Globus pallidus (tissue), 1 donor: ENCODE data around the gene CAND1.

Experiments
- DNase-seq: peaks from one replicate; pipeline ENCODE4 v3.0.0-alpha.2; 2015; ENCODE audit warnings: low spot score

The CAND1 gene

DNA sequence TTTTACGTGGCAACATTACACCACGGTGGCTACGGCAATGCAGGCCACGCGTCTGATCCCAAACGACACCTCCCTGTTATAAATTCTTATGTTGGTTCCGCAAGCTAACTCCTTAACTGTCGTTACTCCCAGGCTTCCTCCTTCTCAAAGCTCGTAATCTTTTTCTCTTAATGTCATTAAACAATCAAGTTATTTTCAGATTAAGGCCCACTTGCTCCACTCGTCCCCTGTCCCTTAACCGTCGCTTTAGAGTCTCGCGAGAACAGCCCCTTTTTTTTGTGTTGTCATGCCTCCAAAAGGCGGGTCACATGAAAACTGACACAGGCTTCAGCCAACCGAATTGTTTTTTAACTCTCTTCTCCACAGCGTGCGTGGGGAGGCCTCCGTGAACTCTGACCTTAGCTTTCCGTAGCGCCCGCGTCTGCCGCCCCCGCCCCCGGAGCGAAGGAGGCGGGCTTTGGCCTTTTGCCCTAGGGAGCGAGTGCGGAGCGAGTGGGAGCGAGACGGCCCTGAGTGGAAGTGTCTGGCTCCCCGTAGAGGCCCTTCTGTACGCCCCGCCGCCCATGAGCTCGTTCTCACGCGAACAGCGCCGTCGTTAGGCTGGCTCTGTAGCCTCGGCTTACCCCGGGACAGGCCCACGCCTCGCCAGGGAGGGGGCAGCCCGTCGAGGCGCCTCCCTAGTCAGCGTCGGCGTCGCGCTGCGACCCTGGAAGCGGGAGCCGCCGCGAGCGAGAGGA is at the start of gene CAND1:
CAND1 (plus strand) TSS at position 463 of the 737 bp plus-strand sequence. CDS start 360 bp downstream, outside the sequence.
- peak; percentile 100 for DNase-seq

DNA sequence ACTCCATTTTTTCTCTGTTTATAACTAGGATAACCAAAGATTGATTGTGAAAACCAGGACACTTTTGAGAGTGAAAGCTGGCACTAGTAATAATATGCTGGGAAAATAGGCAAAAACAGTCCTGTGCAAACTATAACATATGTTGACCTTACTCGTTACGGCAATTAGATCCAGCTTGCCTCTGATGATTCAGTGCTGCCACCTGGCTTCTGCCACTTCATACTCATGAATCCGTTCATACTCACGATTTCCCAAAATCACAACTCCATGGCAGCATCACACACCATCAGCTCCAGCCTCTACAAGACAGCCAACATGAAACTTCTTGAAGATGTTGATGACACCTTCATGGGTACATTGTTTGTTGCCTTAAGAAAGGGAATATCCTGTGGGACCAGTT is 49.1 kb upstream of the CAND1 start:
- DNase-seq: no peak

DNA sequence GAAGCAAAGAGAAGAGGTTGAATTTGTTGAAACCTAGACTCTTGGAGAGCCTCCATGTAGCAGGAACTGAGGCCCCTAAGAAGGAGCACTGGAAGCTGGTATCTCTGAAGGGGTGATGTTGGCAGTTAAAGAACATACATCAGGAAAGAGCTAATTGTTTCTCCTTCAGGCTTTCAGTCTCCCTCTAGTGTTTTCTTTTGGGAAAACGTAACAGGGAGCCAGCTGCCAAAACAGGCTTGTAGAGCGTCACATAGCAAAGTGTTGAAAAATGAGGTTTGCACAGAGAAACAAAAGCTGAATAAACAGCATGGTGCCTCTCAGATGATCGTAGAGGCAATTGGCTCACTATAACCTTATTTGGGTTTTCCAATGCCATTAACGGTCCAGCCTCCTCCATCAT is 46.9 kb upstream of the CAND1 start:
- DNase-seq: no peak

DNA sequence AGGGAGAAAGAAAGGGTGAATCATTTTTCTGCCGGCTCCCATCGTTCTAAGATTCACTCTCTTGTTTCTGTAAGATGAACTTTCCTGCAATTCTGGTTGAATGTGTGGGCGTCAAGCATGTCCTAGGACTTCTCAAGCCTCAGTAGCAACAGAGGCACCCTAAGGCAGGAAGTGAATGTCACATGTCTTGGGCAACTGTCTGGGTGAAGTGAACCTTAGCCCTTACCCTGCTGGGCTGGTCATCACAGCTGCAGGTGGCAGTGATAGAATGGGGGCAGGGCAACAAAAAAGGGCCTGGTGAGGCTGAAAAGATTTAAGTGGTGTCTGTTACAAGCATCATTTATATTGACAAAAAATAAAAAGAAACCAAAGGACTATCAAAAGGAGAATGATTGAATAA is 45.9 kb upstream of the CAND1 start:
- DNase-seq: no peak

DNA sequence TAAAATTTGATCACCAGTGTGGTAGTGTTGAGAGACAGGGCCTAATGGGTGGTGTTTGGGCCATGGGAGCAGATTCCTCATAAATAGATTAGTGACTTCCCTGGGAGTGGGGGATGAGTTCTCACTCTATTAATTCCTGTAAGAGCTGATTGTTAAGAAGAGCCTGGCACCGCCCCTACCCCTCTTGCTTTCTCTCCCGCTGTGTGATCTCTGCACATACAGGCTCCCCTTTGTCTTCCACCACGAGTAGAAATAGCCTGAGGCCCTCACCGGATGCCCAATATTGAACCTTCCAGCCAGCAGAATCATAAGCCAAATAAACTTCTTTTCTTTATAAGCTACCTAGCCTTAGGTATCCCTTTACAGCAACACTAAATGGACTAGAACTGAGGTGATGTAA is 31.9 kb upstream of the CAND1 start:
- no peak for DNase-seq

DNA sequence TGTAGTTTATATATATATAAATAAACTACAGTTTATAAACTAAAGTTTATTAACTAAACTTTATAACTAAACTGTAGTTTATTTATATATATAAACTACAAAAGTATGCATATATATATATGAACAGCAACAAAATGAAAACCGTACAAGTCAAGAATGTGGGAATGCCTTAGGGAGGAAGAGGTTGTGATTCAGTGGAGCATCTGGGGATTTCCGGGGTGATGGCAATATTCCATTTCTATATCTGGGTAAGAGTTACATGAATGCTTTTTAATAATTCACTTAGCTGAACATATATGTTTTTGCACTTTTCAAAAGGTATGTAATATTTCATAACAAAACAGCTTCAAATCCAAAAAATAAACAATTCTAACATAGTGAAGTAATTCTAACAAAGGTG is 30.1 kb upstream of the CAND1 start:
- no peak for DNase-seq

DNA sequence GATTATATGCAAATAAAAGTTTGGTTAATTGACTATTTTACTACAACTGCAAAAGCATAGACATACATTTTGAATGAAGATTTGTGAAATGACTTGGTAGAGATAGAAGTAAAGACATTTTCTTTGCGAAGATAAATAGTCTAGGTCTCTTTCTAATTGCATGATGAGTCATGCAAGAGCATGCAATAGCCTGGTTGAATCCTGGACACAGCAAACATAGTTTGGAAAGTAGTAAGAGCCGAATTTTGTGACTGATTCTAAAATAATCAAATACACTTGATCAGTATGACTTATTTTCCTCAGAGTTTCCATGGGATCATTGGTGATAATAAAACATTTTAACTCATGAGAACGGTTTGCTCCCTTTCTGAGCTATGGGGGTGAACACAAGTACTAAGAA is 27.7 kb upstream of the CAND1 start:
- DNase-seq: no peak

DNA sequence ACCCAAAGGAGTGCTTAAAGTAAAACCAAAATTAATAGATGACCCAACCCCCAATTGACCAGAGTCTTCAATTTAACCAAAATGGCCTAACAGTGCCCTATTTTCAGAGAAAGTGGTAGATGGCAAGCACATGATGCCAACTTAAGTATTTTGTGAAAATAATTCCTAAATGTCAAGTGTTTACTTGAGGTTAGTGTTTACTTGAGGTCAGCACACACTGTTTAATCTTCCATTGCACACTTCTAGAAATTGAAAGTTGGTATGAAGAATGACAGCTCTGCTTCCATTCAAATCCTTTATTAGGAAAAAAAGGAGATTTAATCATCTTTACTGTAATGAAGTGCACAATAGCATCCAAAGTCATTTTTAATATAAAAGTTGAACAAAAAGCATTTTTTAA is 25.9 kb upstream of the CAND1 start:
- DNase-seq: no peak

DNA sequence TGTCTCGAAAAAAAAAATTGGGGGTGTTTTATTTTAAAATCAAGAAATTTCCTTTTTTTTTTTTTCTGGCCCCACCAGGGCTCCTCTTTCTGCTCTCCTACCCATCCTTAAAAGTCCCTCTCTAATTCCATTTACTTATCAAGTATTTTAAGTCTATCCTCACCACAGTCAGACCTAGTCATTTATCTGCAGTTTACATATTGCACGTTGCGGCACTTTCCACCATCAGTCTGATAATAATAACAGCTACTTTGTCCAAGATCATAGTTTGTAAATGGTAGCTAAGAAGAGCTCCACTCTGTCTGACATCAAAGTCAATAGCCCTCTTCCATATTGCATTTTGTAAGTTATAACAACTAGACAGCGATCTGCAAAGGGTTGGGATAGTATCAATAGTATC is 23.6 kb upstream of the CAND1 start:
- DNase-seq: no peak

DNA sequence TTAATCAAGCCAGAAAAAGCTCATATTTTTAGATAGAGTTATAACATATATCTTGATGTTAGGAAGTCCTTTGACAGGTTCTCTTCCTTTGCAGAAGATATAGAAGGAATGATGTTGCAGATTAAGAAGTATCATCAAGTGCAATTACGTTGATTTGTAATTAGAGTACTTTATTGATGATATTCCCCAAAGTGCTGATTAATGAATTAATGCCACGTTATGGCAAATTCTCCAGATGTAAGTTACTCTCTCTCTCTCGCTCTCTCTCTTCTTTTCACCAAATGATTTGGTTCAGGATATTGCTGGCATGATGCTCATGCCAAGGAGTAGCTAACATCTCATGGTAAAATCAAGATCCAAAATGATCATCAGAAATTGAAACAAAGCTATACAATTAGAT is 18.1 kb upstream of the CAND1 start:
- DNase-seq: no peak

DNA sequence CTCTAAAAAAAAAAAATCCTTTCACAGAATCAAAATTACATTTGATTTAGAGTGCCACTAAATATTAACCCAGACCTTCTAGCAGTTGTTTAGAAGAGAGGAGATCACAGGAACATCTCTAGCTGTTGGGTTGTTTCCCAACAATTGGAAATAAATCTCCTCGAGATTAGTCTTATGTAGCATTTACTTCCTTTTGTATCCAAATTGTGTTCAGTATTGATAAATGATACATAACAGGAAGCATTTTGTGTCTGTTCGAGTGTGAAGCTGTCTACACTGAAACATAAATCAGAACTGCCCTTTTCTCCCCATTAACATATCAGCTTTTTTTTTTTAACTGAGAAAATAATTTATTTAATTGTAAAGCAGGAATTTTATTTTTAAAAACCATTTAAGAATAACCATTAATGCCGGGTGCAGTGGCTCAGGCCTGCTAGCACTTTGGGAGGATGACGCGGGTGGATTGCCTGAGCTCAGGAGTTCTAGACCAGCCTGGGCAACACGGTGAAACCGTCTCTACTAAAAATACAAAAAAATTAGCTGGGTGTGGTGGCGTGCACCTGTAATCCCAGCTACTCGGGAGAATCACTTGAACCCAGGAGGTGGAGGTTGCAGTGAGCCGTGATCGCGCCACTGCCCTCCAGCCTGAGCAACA is 14.7 kb upstream of the CAND1 start:
- DNase-seq: no peak

DNA sequence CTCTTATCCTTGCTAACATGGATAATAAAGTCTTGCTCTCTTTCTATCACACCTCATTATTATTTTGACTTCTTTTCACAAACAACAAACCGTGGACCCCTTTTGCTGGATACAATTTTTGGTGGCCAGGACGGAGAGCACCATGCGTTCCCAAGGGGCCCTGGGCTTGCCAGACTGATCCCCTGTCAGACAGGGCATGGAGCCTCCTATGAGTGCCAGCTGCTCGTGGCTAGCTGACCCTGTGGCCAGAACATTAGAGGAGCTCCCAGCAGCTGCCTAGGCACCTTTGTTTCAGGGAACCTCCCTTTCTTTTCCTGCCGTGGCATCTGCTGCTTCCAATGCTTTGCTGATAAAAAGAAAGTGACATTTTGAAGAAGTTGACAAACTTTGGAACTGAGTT is 12.5 kb upstream of the CAND1 start:
- DNase-seq: no peak

DNA sequence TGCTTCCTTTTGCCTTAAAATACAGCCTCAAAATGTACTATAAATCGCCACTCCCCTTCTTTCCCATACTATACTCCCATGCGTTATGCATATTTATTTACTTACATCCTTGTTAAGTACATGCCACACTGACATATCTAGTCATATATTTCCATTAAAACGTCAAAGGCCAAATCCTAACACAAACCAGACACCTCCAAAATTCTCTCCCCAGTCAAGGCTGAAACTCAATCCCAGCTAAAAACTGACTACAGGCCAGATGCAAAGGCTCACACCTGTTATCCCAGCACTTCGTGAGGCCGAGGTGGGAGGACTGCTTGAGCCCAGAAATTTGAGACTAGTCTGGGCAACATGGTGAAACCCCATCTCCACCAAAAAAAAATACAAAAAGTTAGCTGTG is 5.7 kb upstream of the CAND1 start:
- DNase-seq: no peak

DNA sequence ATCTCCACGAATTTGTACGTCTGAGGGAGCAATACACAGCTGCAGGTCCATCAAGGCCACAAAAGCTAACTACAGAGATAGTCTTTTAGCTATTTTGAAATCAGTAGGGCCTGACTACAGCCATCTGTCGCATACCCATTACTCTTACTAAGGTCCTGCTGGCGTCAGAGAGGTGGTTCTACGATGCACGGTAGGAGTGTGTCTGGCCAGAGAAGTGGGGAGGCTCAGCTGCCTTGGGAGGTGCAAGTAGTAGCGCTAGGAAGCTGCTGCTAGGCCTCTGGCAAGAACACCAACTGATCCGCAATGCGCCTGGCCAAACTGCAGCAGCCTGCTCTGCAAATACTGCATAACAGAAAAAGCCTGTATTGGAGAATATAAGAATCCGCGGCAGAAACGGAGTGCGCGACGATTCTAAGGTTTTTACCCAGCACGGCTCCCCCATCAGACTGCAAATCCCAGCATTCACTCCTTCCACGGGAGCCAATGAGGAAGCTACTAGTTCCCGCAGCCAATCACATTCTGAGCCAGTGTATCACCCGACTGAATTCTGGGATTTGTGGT is 743 bp upstream of the CAND1 start:
- peak; percentile 99 for DNase-seq

DNA sequence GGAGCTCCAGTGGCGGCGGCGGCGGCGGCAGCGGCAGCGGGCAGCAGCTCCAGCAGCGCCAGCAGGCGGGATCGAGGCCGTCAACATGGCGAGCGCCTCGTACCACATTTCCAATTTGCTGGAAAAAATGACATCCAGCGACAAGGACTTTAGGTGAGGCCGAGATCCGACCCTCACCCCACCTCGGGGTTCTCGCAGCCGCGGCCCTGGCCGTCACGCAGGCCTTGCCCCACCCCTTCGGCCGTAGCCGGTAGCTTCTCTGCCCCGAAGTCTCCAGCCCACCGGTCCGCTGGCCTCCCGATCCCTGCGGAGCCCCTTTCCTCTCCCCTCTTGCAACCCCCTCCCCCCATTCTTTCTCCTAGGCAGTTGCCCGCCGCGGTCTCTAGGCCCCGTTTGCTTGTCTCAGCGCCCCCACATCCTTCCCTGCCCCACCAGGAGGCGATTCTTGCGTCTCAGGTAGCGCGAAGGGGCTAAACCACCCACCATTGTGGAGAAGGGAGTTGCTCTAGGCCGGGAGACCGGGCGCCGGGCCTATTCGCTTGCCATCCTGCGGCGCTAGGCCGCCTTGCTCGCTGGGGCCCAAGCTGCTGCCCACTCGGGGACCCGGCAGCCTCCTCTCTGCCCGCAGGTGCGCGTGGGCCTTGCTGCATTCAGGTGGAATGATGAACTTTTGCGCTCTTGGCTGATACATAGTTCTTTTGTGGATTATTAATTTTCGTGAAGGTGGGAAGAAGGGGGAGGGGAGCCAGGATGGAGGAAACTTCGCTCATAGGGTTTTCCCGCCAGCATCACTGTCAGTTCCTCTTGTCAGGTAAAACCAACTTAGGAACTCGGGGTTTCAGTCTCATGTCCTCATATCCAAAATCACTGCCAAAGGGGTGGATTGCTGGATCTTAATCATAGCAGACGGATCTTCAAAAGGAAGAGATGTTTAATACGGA is 745 bp downstream of the CAND1 start:
- DNase-seq: peak; percentile 48

DNA sequence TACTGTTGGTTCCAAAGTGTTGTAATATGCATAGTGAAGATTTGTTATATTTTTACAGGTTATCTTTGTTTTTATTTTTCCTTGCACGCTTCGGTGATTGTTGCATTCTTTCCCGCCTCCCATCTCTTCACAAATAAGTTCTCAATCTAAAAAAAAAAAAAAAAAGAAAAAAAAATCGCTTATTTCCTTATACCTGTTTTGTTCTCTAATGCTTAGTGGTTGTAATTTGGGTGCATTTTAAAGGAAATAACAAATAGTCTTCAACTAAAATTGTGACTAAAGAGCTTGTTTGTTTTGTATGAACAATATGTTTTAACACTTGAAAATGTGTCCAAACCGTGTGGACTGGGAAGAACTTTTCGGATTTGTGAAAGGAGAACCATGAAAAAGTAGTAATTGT is 1.5 kb downstream of the CAND1 start:
- no peak for DNase-seq

DNA sequence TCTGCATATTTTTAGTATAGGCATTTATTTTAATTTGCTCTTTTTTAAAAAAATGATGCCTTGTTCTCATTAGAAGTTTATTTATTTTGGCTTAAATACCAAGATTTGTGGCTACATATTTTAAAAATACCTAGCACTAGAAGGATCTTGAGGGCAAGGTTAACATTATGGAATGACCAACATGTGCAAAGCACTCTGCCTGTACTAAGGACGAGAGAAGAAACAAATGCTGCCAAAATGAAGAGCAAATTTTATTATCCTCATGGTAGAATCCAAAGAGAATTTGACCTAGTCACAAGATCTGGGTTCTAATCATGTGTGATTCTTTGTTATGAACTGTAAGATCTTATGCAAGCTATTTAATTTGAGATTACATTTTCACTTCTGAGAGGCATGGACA is 2.8 kb downstream of the CAND1 start:
- no peak for DNase-seq

DNA sequence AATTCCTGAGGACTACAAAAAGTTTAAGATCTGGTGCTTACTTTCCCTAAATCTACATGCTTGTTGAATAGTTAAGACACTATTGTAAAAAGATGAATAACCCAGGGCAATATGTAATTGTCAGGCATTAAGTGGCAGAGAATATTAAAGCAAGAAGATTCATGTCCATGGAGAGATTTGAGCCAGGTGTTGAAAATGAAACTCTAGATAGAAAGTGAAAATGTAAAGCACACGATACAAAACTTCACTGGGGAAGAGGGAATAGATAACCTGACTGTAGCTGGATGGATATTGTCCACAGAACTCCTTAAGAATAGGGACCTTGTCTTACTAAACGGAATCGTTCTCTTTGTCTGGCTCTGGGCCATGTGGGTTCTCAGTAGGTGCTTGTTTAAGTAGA is 5.0 kb downstream of the CAND1 start:
- DNase-seq: no peak

DNA sequence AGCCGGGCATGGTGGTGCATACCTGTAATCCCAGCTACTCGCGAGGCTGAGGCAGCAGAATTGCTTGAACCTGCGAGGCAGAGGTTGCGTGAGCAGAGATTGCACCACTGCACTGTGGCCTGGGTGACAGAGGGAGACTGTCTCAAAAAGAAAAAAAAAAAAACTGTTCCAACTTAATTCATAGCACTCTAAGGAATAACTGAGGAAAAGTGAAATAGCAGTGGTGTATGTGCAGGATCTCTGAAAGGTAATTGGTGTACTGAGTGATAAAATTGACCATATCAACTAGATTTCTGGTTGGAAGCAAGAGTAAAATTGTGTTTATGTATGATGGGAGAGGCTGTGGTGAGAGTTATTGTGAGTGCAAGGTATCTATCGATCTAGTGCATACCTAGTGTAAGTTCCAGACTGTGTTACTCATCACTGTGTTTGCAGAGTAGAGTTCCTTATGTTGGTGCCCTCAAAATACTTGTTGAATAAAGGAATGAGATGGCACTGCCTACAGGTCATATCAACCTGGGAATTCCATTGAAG is 6.3 kb downstream of the CAND1 start:
- no peak for DNase-seq

DNA sequence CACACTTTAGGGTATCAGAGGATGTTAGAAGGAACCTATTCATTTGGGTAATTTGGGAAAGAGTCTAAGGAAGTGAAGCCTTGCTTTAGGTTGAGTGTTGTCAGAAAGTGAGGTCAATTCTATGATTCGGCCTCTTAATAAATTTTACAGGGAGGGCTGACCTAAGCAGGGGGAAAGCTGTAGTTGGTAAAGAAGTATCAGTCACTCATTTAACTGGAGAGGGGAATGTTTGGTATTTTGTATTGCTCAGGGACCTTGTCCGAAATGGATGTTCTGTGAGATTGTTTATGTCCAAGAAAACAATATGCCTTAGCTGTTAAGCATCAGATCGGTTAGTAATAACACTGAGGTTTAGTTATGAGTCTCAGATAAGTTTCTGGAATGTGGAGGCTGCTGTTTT is 7.3 kb downstream of the CAND1 start:
- DNase-seq: no peak

DNA sequence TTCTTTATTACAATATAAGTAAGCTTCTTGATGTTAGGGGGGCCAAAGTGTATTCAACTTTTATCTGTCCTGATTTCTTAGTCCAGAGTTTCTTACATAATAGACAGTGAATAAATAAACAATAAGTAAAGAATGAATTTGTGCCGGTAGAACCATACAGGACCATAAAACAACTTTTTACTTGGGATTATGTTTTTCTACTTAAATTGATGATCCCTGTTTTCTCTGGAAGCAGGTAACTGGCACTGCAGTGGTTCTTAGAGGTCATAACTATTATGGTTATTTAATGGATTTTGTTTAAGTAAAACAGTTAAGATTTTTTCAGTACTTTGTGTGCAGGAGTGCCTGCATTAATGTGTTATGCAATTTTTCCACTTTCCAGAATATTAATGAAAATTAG is 10.5 kb downstream of the CAND1 start:
- DNase-seq: no peak

DNA sequence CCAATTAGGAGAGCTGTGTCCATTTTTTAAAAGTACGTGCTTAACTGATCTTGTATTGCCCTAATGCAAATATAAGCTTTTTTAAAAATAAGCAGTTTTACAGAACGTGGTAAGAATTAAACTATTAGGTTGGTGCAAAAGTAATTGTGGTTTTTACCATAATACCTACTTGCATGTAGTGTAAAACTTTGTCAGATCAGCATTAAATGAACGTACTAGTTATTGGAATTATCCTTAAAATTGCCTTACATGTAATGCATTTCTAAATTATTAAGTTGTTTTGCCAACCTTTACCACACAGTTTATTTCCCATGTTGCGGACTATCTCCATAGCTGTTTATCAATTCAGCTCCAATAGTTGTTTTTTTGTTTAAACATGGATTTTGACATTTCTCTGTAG is 10.9 kb downstream of the CAND1 start:
- DNase-seq: no peak
